Natural killer cell (primary cell): ENCODE results near the gene POP7. TPM values are rescaled to one million over a fixed set of nuclear protein-coding genes. Genes with fewer than 3 reads are reported as not detected.
A peak's percentile ranks its signal among the peaks of the same experiment; 100 is the strongest.

ENCODE experiments used
- ATAC-seq, 3 donors: fragments of 150-1000 bp in 2 of 3; fragments of 200-7000 bp in 1 of 3; cut with Tn5 transposase; 1 replicate in 1 of 3; 2 replicates in 2 of 3; pipeline ENCODE4 v1.10.0; 2021; ENCODE audit warnings: mild to moderate bottlenecking in 2 of 3, moderate library complexity in 2 of 3
- DNase-seq, 2 donors: peaks; one replicate each; pipeline versions ENCODE4 v3.0.0 to v3.0.0-alpha.2; 2013 to 2021; ENCODE audit warnings: mixed read lengths in 1 of 2
- H3K27ac ChIP-seq: one replicate; pipeline ENCODE4 v1.5.1; 2013; ENCODE audit warnings: mild to moderate bottlenecking, low read length
- H3K27me3 ChIP-seq: one replicate; pipeline ENCODE4 v1.6.1; 2013; ENCODE audit warnings: low read length; ENCODE audit not compliant: control insufficient read depth, insufficient read depth
- H3K36me3 ChIP-seq: one replicate; pipeline ENCODE4 v1.6.1; 2013; ENCODE audit warnings: low read length; ENCODE audit not compliant: control insufficient read depth, insufficient read depth
- H3K4me1 ChIP-seq: one replicate; pipeline ENCODE4 v1.6.1; 2013; ENCODE audit warnings: low read length; ENCODE audit not compliant: control insufficient read depth, insufficient read depth
- H3K4me3 ChIP-seq: one replicate; pipeline ENCODE4 v1.5.1; 2013; ENCODE audit warnings: low read length
- H3K9me3 ChIP-seq: one replicate; pipeline ENCODE4 v1.6.1; 2013; ENCODE audit warnings: low read length; ENCODE audit not compliant: control insufficient read depth, insufficient read depth
- H3K27ac Mint-ChIP-seq, 2 donors: one replicate each; pipeline ENCODE4 v1.8.0; 2022; ENCODE audit warnings: mild to moderate bottlenecking in 2 of 2, mixed read lengths in 2 of 2, moderate library complexity in 1 of 2
- H3K27me3 Mint-ChIP-seq, 2 donors: one replicate each; pipeline ENCODE4 v1.8.0; 2022; ENCODE audit warnings: low read depth in 2 of 2, mixed read lengths in 2 of 2
- H3K36me3 Mint-ChIP-seq: one replicate; pipeline ENCODE4 v1.8.0; 2022; ENCODE audit warnings: mixed read lengths
- H3K4me1 Mint-ChIP-seq, 2 donors: one replicate each; pipeline ENCODE4 v1.8.0; 2022; ENCODE audit warnings: mixed read lengths in 2 of 2
- H3K4me3 Mint-ChIP-seq: one replicate; pipeline ENCODE4 v1.8.0; 2022; ENCODE audit warnings: mild to moderate bottlenecking, moderate library complexity, mixed read lengths
- H3K9me3 Mint-ChIP-seq, 2 donors: one replicate each; pipeline ENCODE4 v1.8.0; 2022; ENCODE audit warnings: mixed read lengths in 2 of 2
- WGBS: methylation state at CpG from one replicate; pipeline ENCODE4 v1.1.7; 2013; ENCODE audit warnings: missing lambda C conversion rate; ENCODE audit not compliant: insufficient coverage; 5-methylcytosine and 5-hydroxymethylcytosine counted together
- intact Hi-C: fragments of 100-400 bp; cut with micrococcal nuclease; formaldehyde crosslinking; loops from one replicate; pipeline ENCODE4 v1.14.2; 2022
- total RNA-seq, 4 donors: library from RNA; stranded (reverse); fragments of 120-200 nt in 1 of 4; gene quantifications; one replicate each; pipeline versions ENCODE4 v1.2.3 to v1.2.4, GENCODE V29; 2013 to 2022
- TF ChIP-seq, protein P1 (sequence below): fragments of 200-600 bp; IDR thresholded peaks from one replicate; pipeline ENCODE4 v1.8.0; 2022; ENCODE audit warnings: antibody characterized with exemption

POP7 gene
- total RNA-seq, 3 donors from 2014 or later (not counting 1 experiment from before 2014, with no cell fraction given), result 17.6 to 22.1 (median 17.6) TPM

DNA sequence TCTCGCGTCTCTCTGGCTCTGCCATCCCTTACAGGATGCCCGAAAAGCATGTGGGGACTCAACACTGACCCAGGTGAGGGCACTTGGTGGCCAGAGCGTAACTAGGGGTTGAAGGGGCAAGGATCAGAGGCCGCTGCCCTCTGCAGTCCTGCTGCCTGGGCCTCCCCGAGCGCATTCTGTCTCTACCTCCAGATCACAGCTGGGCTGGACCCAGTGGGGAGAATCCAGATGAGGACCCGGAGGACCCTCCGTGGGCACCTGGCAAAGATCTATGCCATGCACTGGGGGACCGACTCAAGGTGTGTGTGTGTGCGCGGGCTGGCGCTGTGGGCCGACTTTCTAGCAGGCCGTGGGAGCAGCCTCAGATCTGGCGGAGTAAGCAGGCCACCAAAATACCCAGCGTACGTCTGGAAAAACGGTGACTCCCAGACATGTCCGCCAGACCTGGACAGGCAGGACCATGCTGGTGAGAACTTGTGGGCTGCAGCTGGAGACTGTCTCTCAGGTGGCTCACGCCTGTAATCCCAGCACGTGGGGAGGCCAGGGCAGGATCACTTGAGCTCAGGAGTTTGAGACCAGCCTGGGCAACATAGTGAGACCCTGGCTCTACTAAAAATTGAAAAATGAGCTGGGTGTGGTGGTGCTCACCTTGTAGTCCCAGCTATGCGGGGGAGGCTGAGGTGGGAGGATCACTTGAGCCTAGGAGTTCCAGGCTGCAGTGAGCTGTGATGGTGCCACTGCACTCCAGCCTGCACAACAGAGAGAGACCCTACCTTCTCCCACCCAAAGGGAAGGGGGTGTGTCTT is 29.2 kb upstream of the POP7 start:
- H3K27me3 ChIP-seq, result no peaks in the 10 kb centered on the region
- H3K9me3 ChIP-seq, result no peaks in the 10 kb centered on the region
- peak overlapping the region; percentile 91 to 97 for H3K27ac Mint-ChIP-seq
- no peaks in the 10 kb centered on the region for H3K36me3 Mint-ChIP-seq
- peaks cover 42% of the 10 kb centered on the region for H3K36me3 ChIP-seq
- 90% methylated on average over 23 of the region's 23 CpGs for WGBS
- no peak for ATAC-seq
- H3K4me3 Mint-ChIP-seq, result peak overlapping the region; percentile 85
- H3K27me3 Mint-ChIP-seq, result no peaks in the 10 kb centered on the region
- intact Hi-C loops, result loop anchor here (10.0 kb wide), 1 partner anchor 572 kb away; the partner anchor contains the start of genes AP4M1 and MCM7
- peaks cover 42% of the 10 kb centered on the region for H3K4me1 ChIP-seq
- TF ChIP-seq, protein P1, sequence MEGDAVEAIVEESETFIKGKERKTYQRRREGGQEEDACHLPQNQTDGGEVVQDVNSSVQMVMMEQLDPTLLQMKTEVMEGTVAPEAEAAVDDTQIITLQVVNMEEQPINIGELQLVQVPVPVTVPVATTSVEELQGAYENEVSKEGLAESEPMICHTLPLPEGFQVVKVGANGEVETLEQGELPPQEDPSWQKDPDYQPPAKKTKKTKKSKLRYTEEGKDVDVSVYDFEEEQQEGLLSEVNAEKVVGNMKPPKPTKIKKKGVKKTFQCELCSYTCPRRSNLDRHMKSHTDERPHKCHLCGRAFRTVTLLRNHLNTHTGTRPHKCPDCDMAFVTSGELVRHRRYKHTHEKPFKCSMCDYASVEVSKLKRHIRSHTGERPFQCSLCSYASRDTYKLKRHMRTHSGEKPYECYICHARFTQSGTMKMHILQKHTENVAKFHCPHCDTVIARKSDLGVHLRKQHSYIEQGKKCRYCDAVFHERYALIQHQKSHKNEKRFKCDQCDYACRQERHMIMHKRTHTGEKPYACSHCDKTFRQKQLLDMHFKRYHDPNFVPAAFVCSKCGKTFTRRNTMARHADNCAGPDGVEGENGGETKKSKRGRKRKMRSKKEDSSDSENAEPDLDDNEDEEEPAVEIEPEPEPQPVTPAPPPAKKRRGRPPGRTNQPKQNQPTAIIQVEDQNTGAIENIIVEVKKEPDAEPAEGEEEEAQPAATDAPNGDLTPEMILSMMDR, result no peak
- peak in 1 of 2 donors; percentile 43 for DNase-seq
- peak overlapping the region; percentile 99 for H3K27ac ChIP-seq
- H3K4me3 ChIP-seq, result no peak overlapping the region
- peaks cover 0 to 52% of the 10 kb centered on the region in 2 donors for H3K4me1 Mint-ChIP-seq
- H3K9me3 Mint-ChIP-seq, result no peaks in the 10 kb centered on the region

DNA sequence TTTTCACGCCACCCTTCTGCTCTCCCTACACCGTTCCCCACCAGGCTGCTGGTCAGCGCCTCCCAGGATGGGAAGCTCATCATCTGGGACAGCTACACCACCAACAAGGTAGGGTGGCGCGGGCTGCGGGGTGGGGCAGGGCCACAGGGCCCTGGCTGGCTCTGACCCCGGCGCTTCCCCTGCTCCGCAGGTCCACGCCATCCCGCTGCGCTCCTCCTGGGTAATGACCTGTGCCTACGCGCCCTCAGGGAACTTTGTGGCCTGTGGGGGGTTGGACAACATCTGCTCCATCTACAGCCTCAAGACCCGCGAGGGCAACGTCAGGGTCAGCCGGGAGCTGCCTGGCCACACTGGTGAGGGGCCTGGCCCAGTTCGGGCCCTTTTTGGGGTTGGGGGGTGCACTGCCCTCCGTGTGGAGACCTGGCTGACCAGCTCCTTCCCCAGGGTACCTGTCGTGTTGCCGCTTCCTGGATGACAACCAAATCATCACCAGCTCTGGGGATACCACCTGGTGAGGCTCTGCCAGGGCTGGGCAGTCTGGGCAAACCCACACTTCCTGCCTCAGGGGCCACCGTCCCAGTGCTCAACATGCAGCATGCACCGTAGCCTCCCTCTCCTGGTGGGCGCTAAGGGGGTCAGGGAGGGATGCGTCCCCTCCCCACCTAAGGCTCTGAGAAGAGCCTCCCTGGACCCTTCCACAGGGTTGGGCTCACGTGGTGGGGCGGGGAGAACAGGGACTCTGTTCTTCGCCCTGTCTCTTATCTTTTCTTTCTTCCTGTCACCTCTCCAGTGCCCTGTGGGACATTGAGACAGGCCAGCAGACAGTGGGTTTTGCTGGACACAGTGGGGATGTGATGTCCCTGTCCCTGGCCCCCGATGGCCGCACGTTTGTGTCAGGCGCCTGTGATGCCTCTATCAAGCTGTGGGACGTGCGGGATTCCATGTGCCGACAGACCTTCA is 28.3 kb upstream of the POP7 start:
- Mint-ChIP-seq H3K36me3 (no peaks in the 10 kb centered on the region), H3K27ac (peak overlapping the region; percentile 72 to 97), H3K27me3 (no peaks in the 10 kb centered on the region), H3K9me3 (no peaks in the 10 kb centered on the region), H3K4me3 (peak overlapping the region; percentile 53), H3K4me1 (peaks cover 0 to 53% of the 10 kb centered on the region in 2 donors)
- ATAC-seq, result no peak
- WGBS, result 89% methylated on average over 35 of the region's 36 CpGs
- TF ChIP-seq, protein P1, result no peak
- peaks cover 41% of the 10 kb centered on the region for H3K4me1 ChIP-seq
- H3K27ac ChIP-seq, result peak overlapping the region; percentile 28
- H3K36me3 ChIP-seq, result peaks cover 50% of the 10 kb centered on the region
- intact Hi-C loops, result loop anchor here (10.0 kb wide), 1 partner anchor 573 kb away; the partner anchor contains the start of genes AP4M1 and MCM7
- no peaks in the 10 kb centered on the region for H3K27me3 ChIP-seq
- no peaks in the 10 kb centered on the region for H3K9me3 ChIP-seq
- no peak overlapping the region for H3K4me3 ChIP-seq
- DNase-seq, result no peak

DNA sequence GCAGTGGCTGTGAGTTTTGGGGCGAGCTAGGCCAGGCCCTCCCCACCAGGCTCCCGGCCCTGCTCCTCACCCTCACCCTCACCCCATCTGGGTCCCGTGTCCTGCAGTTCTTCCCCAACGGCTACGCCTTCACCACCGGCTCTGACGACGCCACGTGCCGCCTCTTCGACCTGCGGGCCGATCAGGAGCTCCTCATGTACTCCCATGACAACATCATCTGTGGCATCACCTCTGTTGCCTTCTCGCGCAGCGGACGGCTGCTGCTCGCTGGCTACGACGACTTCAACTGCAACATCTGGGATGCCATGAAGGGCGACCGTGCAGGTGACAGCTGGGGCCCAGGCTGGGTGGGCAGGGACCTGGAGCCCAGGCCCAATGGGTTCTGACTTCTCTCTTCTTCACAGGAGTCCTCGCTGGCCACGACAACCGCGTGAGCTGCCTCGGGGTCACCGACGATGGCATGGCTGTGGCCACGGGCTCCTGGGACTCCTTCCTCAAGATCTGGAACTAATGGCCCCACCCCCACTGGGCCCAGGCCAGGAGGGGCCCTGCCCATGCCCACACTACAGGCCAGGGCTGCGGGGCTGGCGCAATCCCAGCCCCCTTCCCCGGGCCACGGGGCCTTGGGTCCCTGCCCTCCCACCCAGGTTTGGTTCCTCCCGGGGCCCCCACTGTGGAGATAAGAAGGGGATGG is 27.5 kb upstream of the POP7 start:
- peaks cover 57% of the 10 kb centered on the region for H3K36me3 ChIP-seq
- Mint-ChIP-seq H3K4me3 (no peak overlapping the region), H3K27ac (peak overlapping the region; percentile 72 to 97), H3K36me3 (no peaks in the 10 kb centered on the region), H3K27me3 (no peaks in the 10 kb centered on the region), H3K4me1 (peaks cover 0 to 48% of the 10 kb centered on the region in 2 donors), H3K9me3 (no peaks in the 10 kb centered on the region)
- peaks cover 32% of the 10 kb centered on the region for H3K4me1 ChIP-seq
- no peaks in the 10 kb centered on the region for H3K27me3 ChIP-seq
- intact Hi-C loops, result loop anchor here (10.0 kb wide), 1 partner anchor 574 kb away; the partner anchor contains the start of genes AP4M1 and MCM7
- TF ChIP-seq, protein P1, result no peak
- H3K27ac ChIP-seq, result no peak overlapping the region
- DNase-seq, result no peak
- no peak overlapping the region for H3K4me3 ChIP-seq
- no peaks in the 10 kb centered on the region for H3K9me3 ChIP-seq
- no peak for ATAC-seq
- 86% methylated on average over 34 of the region's 35 CpGs for WGBS
